ENCODE results near the gene GRM8. TPM values are rescaled to one million over a fixed set of nuclear protein-coding genes. Genes with fewer than 3 reads are reported as not detected.

Gene GRM8
- total and polyA plus RNA-seq, 4 donors, result 0.28 to 4.9 (median 2.8) TPM

- TF ChIP-seq, protein P1, sequence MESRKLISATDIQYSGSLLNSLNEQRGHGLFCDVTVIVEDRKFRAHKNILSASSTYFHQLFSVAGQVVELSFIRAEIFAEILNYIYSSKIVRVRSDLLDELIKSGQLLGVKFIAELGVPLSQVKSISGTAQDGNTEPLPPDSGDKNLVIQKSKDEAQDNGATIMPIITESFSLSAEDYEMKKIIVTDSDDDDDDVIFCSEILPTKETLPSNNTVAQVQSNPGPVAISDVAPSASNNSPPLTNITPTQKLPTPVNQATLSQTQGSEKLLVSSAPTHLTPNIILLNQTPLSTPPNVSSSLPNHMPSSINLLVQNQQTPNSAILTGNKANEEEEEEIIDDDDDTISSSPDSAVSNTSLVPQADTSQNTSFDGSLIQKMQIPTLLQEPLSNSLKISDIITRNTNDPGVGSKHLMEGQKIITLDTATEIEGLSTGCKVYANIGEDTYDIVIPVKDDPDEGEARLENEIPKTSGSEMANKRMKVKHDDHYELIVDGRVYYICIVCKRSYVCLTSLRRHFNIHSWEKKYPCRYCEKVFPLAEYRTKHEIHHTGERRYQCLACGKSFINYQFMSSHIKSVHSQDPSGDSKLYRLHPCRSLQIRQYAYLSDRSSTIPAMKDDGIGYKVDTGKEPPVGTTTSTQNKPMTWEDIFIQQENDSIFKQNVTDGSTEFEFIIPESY (IDR thresholded peaks at IDR 0.05), result no peak
Measured at GRCh38 chr7:127057918-127058317, 194.8 kb downstream of the GRM8 start (continued).

GRCh38 chr7:127056202-127056601 lies 196.5 kb downstream of the GRM8 start:
- Histone ChIP-seq H3K4me1 (ENCODE audit: control insufficient read depth in 4 of 4, insufficient read depth in 4 of 4, low read length in 3 of 4) (peaks cover 0 to 3% (median 1%) of the 10 kb centered on the region in 4 donors), H3K27ac (ENCODE audit: low read depth in 1 of 2, low read length in 2 of 2) (no peak overlapping the region), H3K27me3 (ENCODE audit: control insufficient read depth in 4 of 4, insufficient read depth in 4 of 4, low read length in 3 of 4) (no peaks in the 10 kb centered on the region), H3K36me3 (ENCODE audit: control insufficient read depth in 4 of 4, insufficient read depth in 3 of 4, low read depth in 1 of 4, low read length in 3 of 4) (no peaks in the 10 kb centered on the region), H3K4me3 (ENCODE audit: low read depth in 1 of 3, low read length in 3 of 3) (no peak overlapping the region), H3K9ac (ENCODE audit: low read depth in 1 of 2, low read length in 2 of 2) (no peak overlapping the region), H3K9me3 (ENCODE audit: control insufficient read depth in 4 of 4, low read length in 3 of 4) (no peaks in the 10 kb centered on the region)
- DNase-seq (ENCODE audit: low spot score), result no peak
- TF ChIP-seq HNF4G (IDR thresholded peaks at IDR 0.05) (no peak), SP1 (IDR thresholded peaks at IDR 0.05) (no peak), JUND (IDR thresholded peaks at IDR 0.05) (no peak), NR2F2 (IDR thresholded peaks at IDR 0.05) (no peak), RAD21 (IDR thresholded peaks at IDR 0.05) (no peak), YY1 (IDR thresholded peaks at IDR 0.05) (no peak), GABPA (IDR thresholded peaks at IDR 0.05 in 1 of 2, conservative IDR thresholded peaks at IDR 0.05 in 1 of 2) (no peak), FOXA2 (IDR thresholded peaks at IDR 0.05) (no peak), MAX (IDR thresholded peaks at IDR 0.05) (no peak), FOXA1 (IDR thresholded peaks at IDR 0.05) (no peak), EGR1 (IDR thresholded peaks at IDR 0.05; ENCODE audit: low read depth in 2 of 2) (no peak), HNF4A (conservative IDR thresholded peaks at IDR 0.05) (no peak), RXRA (IDR thresholded peaks at IDR 0.05) (no peak), REST (IDR thresholded peaks at IDR 0.05) (no peak), TAF1 (conservative IDR thresholded peaks at IDR 0.05) (no peak), ATF3 (IDR thresholded peaks at IDR 0.05) (no peak)
- TF ChIP-seq, protein P1 (IDR thresholded peaks at IDR 0.05), result no peak
- TF ChIP-seq, protein P2, sequence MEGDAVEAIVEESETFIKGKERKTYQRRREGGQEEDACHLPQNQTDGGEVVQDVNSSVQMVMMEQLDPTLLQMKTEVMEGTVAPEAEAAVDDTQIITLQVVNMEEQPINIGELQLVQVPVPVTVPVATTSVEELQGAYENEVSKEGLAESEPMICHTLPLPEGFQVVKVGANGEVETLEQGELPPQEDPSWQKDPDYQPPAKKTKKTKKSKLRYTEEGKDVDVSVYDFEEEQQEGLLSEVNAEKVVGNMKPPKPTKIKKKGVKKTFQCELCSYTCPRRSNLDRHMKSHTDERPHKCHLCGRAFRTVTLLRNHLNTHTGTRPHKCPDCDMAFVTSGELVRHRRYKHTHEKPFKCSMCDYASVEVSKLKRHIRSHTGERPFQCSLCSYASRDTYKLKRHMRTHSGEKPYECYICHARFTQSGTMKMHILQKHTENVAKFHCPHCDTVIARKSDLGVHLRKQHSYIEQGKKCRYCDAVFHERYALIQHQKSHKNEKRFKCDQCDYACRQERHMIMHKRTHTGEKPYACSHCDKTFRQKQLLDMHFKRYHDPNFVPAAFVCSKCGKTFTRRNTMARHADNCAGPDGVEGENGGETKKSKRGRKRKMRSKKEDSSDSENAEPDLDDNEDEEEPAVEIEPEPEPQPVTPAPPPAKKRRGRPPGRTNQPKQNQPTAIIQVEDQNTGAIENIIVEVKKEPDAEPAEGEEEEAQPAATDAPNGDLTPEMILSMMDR (IDR thresholded peaks at IDR 0.05; ENCODE audit: low read depth, low read length, missing input control), result no peak
